HG02763 (cell line): Measurements from ENCODE around the gene ATP2A3.

ENCODE experiments used
- ATAC-seq: cut with Tn5 transposase; IDR thresholded peaks from one replicate; pipeline ENCODE4 v1.9.1; 2021; ENCODE audit warnings: mild to moderate bottlenecking, moderate library complexity; ENCODE audit not compliant: unreplicated experiment

Gene ATP2A3

GRCh38 chr17:3875317-3875716, 88.9 kb downstream of the ATP2A3 start:
- ATAC-seq = no peak
